ENCODE measurements around the gene OPRPN.

The OPRPN gene

GRCh38 chr4:70397580-70397979 is at the start of gene OPRPN:
TSS of gene OPRPN (plus strand) at chr4:70397940. CDS start at chr4:70399286, 1,346 bp downstream.
- no peak for DNase-seq (ENCODE audit: low read depth in 2 of 2)

- DNase-seq (ENCODE audit: low read depth in 2 of 2): no peak
Measured at GRCh38 chr4:70356185-70356584, 41.6 kb upstream of the OPRPN start.

- DNase-seq (ENCODE audit: low read depth in 2 of 2): no peak
Measured at GRCh38 chr4:70359115-70359661, 38.6 kb upstream of the OPRPN start.

GRCh38 chr4:70360460-70360859 is 37.3 kb upstream of the OPRPN start, which contains the start of gene SMR3A:
TSS of gene SMR3A (plus strand) at chr4:70360760. CDS start at chr4:70362116, 1,356 bp downstream.
- DNase-seq (ENCODE audit: low read depth in 2 of 2): no peak

GRCh38 chr4:70364002-70364401 is 33.7 kb upstream of the OPRPN start:
- no peak for DNase-seq (ENCODE audit: low read depth in 2 of 2)

- DNase-seq (ENCODE audit: low read depth in 2 of 2): no peak
Measured at GRCh38 chr4:70365479-70365878, 32.3 kb upstream of the OPRPN start.

- no peak for DNase-seq (ENCODE audit: low read depth in 2 of 2)
Measured at GRCh38 chr4:70367813-70368212, 29.9 kb upstream of the OPRPN start.

GRCh38 chr4:70371987-70372386 is 25.8 kb upstream of the OPRPN start:
- DNase-seq (ENCODE audit: low read depth in 2 of 2): no peak

- no peak for DNase-seq (ENCODE audit: low read depth in 2 of 2)
Measured at GRCh38 chr4:70372760-70373159, 25.0 kb upstream of the OPRPN start.

GRCh38 chr4:70380578-70380977 is 17.2 kb upstream of the OPRPN start:
- no peak for DNase-seq (ENCODE audit: low read depth in 2 of 2)

GRCh38 chr4:70382691-70383181 is 15.0 kb upstream of the OPRPN start, which contains the start of gene SMR3B:
TSS of gene SMR3B (plus strand) at chr4:70383131. CDS start at chr4:70384511, 1,380 bp downstream.
- DNase-seq (ENCODE audit: low read depth in 2 of 2): no peak

GRCh38 chr4:70392057-70392776 is 5.5 kb upstream of the OPRPN start:
- DNase-seq (ENCODE audit: low read depth in 2 of 2): no peak

- no peak for DNase-seq (ENCODE audit: low read depth in 2 of 2)
Measured at GRCh38 chr4:70399319-70399718, 1.6 kb downstream of the OPRPN start.

- DNase-seq (ENCODE audit: low read depth in 2 of 2): no peak
Measured at GRCh38 chr4:70402762-70403161, 5.0 kb downstream of the OPRPN start.

GRCh38 chr4:70405765-70406164 is 8.0 kb downstream of the OPRPN start:
- no peak for DNase-seq (ENCODE audit: low read depth in 2 of 2)

- no peak for DNase-seq (ENCODE audit: low read depth in 2 of 2)
Measured at GRCh38 chr4:70425306-70425705, 27.6 kb downstream of the OPRPN start.

- no peak for DNase-seq (ENCODE audit: low read depth in 2 of 2)
Measured at GRCh38 chr4:70426789-70427188, 29.0 kb downstream of the OPRPN start.

- DNase-seq (ENCODE audit: low read depth in 2 of 2): no peak
Measured at GRCh38 chr4:70437197-70437596, 39.5 kb downstream of the OPRPN start.

- no peak for DNase-seq (ENCODE audit: low read depth in 2 of 2)
Measured at GRCh38 chr4:70442474-70442873, 44.7 kb downstream of the OPRPN start.

GRCh38 chr4:70443329-70443728 is 45.6 kb downstream of the OPRPN start:
- no peak for DNase-seq (ENCODE audit: low read depth in 2 of 2)

GRCh38 chr4:70449220-70449619 is 51.5 kb downstream of the OPRPN start:
- no peak for DNase-seq (ENCODE audit: low read depth in 2 of 2)

GRCh38 chr4:70452946-70453345 is 55.2 kb downstream of the OPRPN start:
- DNase-seq (ENCODE audit: low read depth in 2 of 2): no peak
